HepG2 (cell line): ENCODE data around the gene RPS28. TPM values are rescaled to one million over a fixed set of nuclear protein-coding genes. Genes with fewer than 3 reads are reported as not detected.

ENCODE experiments used
- CHCHD3 ChIP-seq: sonication (generic); formaldehyde crosslinking; IDR thresholded peaks from 2 replicates; pipeline ENCODE4 v1.8.0; 2022; ENCODE audit warnings: mild to moderate bottlenecking, missing genetic modification reagents, moderate library complexity
- CSRNP2 ChIP-seq: sonication (generic); formaldehyde crosslinking; conservative IDR thresholded peaks from 2 replicates; pipeline ENCODE4 v1.8.0; 2022; ENCODE audit warnings: low read depth, missing genetic modification reagents
- CTCF ChIP-seq: sonication (generic); formaldehyde crosslinking; IDR thresholded peaks from 2 replicates; pipeline ENCODE4 v1.5.0; 2020; ENCODE audit warnings: mild to moderate bottlenecking, missing genetic modification reagents, moderate library complexity
- ELF1 ChIP-seq: sonication (generic); formaldehyde crosslinking; IDR thresholded peaks from 2 replicates; pipeline ENCODE4 v1.4.0; 2020; ENCODE audit warnings: missing genetic modification reagents
- FOXO4 ChIP-seq: sonication (generic); formaldehyde crosslinking; conservative IDR thresholded peaks from 2 replicates; pipeline ENCODE4 v1.8.1; 2023; ENCODE audit warnings: missing genetic modification reagents
- GATA4 ChIP-seq: sonication (generic); IDR thresholded peaks from 2 replicates; pipeline ENCODE4 v1.6.1; 2016; ENCODE audit warnings: antibody characterized with exemption, low read depth, borderline replicate concordance
- KDM3A ChIP-seq: IDR thresholded peaks from 2 replicates; pipeline ENCODE4 v1.6.1; 2018; ENCODE audit warnings: low read depth, missing compliant biosample characterization
- KLF11 ChIP-seq: IDR thresholded peaks from 2 replicates; pipeline ENCODE4 v1.6.1; 2016; ENCODE audit warnings: missing compliant biosample characterization
- NBN ChIP-seq: fragments of 450-650 bp; conservative IDR thresholded peaks from 2 replicates; pipeline ENCODE4 v1.6.1; 2017
- NR0B2 ChIP-seq: sonication (generic); formaldehyde crosslinking; IDR thresholded peaks from 2 replicates; pipeline ENCODE4 v1.4.0; 2020; ENCODE audit warnings: mild to moderate bottlenecking, missing genetic modification reagents
- NR2F6 ChIP-seq, 2 experiments: IDR thresholded peaks; 2 replicates each; pipeline ENCODE4 v1.6.1; 2016; ENCODE audit warnings: antibody characterized with exemption in 1 of 2, mild to moderate bottlenecking in 1 of 2
- NR3C1 ChIP-seq: sonication (generic); formaldehyde crosslinking; IDR thresholded peaks from 2 replicates; pipeline ENCODE4 v1.4.0; 2020; ENCODE audit warnings: missing genetic modification reagents
- POLR2A ChIP-seq, 2 experiments: IDR thresholded peaks; 2 replicates each; pipeline ENCODE4 v1.6.1; 2011; ENCODE audit warnings: low read depth in 2 of 2, low read length in 2 of 2, mild to moderate bottlenecking in 1 of 2, moderate library complexity in 1 of 2; ENCODE audit not compliant: insufficient read depth in 1 of 2
- RARG ChIP-seq: sonication (generic); formaldehyde crosslinking; IDR thresholded peaks from 2 replicates; pipeline ENCODE4 v1.4.0; 2020; ENCODE audit warnings: low read depth, mild to moderate bottlenecking, missing genetic modification reagents
- SCMH1 ChIP-seq: sonication (generic); formaldehyde crosslinking; IDR thresholded peaks from 2 replicates; pipeline ENCODE4 v1.9.0; 2021; ENCODE audit warnings: missing genetic modification reagents, mild to moderate bottlenecking, borderline replicate concordance
- SNAPC5 ChIP-seq: sonication (generic); formaldehyde crosslinking; IDR thresholded peaks from 2 replicates; pipeline ENCODE4 v1.8.1; 2023; ENCODE audit warnings: mild to moderate bottlenecking, missing genetic modification reagents, borderline replicate concordance
- TFAP4 ChIP-seq: sonication (generic); IDR thresholded peaks from 2 replicates; pipeline ENCODE4 v1.6.1; 2016; ENCODE audit warnings: low read depth, borderline replicate concordance
- ZNF3 ChIP-seq: IDR thresholded peaks from 2 replicates; pipeline ENCODE4 v1.7.0; 2017; ENCODE audit warnings: inconsistent platforms
- ZNF350 ChIP-seq: sonication (generic); formaldehyde crosslinking; IDR thresholded peaks from 2 replicates; pipeline ENCODE4 v1.4.0; 2020; ENCODE audit warnings: mild to moderate bottlenecking, low read depth, missing genetic modification reagents, borderline replicate concordance
- ZNF513 ChIP-seq: sonication (generic); formaldehyde crosslinking; conservative IDR thresholded peaks from 2 replicates; pipeline ENCODE4 v1.5.0; 2020; ENCODE audit warnings: missing genetic modification reagents
- ZNF572 ChIP-seq: sonication (generic); formaldehyde crosslinking; IDR thresholded peaks from 2 replicates; pipeline ENCODE4 v1.5.1; 2020; ENCODE audit warnings: mild to moderate bottlenecking, missing genetic modification reagents
- ZNF746 ChIP-seq: sonication (generic); formaldehyde crosslinking; IDR thresholded peaks from 2 replicates; pipeline ENCODE4 v1.8.0; 2022; ENCODE audit warnings: mild to moderate bottlenecking, missing genetic modification reagents
- ZNF781 ChIP-seq: sonication (generic); formaldehyde crosslinking; IDR thresholded peaks from 2 replicates; pipeline ENCODE4 v1.5.1; 2020; ENCODE audit warnings: borderline replicate concordance, mild to moderate bottlenecking, missing genetic modification reagents; ENCODE audit errors: not compliant biosample characterization
- polyA plus RNA-seq, 8 experiments: library from polyadenylated mRNA; depleted of rRNA in 3 of 8; stranded (reverse) in 7 of 8; unstranded in 1 of 8; fragments of >200 nt; fragmentation: Illumina TruSeq in 4 of 8; extraction: Trizol in 4 of 8; gene quantifications; 2 replicates each; pipeline versions ENCODE4 v1.2.1 to v1.2.3, GENCODE V29; 2011 to 2016; ENCODE audit warnings: low read depth in 4 of 8, missing spikeins in 1 of 8, mixed read lengths in 1 of 8; ENCODE audit not compliant: insufficient read depth in 1 of 8
- total RNA-seq, 5 experiments: library from RNA; depleted of rRNA; stranded (reverse); fragments of >200 nt; fragmentation: Illumina TruSeq; extraction: Trizol; gene quantifications; 2 replicates each; pipeline ENCODE4 v1.2.3, GENCODE V29; 2016; ENCODE audit warnings: low read depth in 1 of 5

RPS28 gene
- total and polyA plus RNA-seq, 2 of the 13 experiments (the other 11 are each of a cell fraction or from before 2014, with no cell fraction given): 281 to 545 TPM

- TF ChIP-seq CTCF: peak; percentile 60
- TF ChIP-seq SCMH1: no peak
- TF ChIP-seq KDM3A (CRISPR knock-in tag): no peak
- TF ChIP-seq ZNF350 (CRISPR knock-in tag): no peak
- TF ChIP-seq POLR2A (IDR thresholded peaks at IDR 0.05; ENCODE audit: insufficient read depth in 1 of 2, low read depth in 2 of 2, low read length in 2 of 2): no peak
- TF ChIP-seq CHCHD3: no peak
- TF ChIP-seq ZNF781 (CRISPR knock-in tag): no peak
- no peak for TF ChIP-seq ZNF746
- TF ChIP-seq KLF11: no peak
- no peak for TF ChIP-seq ZNF513 (CRISPR knock-in tag)
- TF ChIP-seq SNAPC5 (CRISPR knock-in tag): no peak
- no peak for TF ChIP-seq RARG (CRISPR knock-in tag)
- TF ChIP-seq TFAP4: peak; percentile 37; the same call in 1 of the 2 replicates
- no peak for TF ChIP-seq NR0B2
- TF ChIP-seq ZNF3: no peak
- TF ChIP-seq ELF1 (CRISPR knock-in tag): no peak
- TF ChIP-seq NBN: no peak
- TF ChIP-seq CSRNP2 (CRISPR knock-in tag): no peak
- TF ChIP-seq ZNF572 (CRISPR knock-in tag): no peak
- TF ChIP-seq NR3C1 (CRISPR knock-in tag): no peak
- no peak for TF ChIP-seq FOXO4 (CRISPR knock-in tag)
- no peak for TF ChIP-seq GATA4
- peak; percentile 93 for TF ChIP-seq NR2F6 (IDR thresholded peaks at IDR 0.05)
- TF ChIP-seq NR2F6 (CRISPR knock-in tag; IDR thresholded peaks at IDR 0.05): peak; percentile 97
Measured at GRCh38 chr19:8355631-8356402, 34.5 kb downstream of the RPS28 start (continued).
